Activated CD8-positive, alpha-beta memory T cell treated with anti-CD3 and anti-CD28 coated beads, Interleukin-2, amount 50 U/mL, for 24 hours (primary cell): Measurements from ENCODE around the gene PIWIL1.

ENCODE experiments used
- DNase-seq: peaks from one replicate; pipeline ENCODE4 v3.0.0-alpha.2; 2020; ENCODE audit errors: extremely low read depth

PIWIL1 gene

DNA sequence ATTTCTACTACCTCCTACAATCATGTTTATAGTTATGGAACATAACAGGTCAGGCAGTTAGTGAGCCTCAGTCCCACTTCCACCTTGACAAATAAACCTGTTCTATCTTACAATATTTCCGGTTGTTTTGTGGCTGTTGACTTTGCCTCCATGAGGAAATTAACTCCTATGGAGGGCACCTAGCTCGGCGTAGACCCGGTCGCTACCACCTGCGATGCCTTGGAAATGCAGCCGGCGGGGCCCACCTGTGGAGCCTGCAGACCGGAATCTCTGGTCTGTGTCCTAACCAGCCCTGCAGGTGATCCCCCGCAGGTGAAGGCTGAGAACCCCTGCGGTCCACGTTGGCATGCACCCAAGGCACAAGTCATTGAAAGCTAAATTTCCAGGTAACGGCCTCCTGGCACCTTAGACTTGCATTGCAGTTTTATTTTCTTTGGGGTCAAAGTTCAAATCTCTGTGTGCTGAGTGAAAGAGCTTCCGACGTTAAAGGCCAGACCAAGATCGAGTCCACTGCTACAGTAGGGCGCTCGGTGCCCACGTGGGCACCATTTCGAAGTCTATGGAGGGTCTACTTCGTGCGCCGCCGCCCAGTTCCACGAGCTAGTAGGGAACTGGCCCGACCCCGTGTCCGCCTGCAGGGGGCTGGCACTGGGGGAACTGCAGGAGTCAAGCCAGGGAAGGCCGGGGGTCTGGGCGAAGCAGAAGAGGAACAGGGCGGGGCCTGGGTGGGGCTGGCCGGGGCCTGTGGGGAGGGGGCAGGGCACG, 782 bp upstream of the PIWIL1 start:
- no peak for DNase-seq

DNA sequence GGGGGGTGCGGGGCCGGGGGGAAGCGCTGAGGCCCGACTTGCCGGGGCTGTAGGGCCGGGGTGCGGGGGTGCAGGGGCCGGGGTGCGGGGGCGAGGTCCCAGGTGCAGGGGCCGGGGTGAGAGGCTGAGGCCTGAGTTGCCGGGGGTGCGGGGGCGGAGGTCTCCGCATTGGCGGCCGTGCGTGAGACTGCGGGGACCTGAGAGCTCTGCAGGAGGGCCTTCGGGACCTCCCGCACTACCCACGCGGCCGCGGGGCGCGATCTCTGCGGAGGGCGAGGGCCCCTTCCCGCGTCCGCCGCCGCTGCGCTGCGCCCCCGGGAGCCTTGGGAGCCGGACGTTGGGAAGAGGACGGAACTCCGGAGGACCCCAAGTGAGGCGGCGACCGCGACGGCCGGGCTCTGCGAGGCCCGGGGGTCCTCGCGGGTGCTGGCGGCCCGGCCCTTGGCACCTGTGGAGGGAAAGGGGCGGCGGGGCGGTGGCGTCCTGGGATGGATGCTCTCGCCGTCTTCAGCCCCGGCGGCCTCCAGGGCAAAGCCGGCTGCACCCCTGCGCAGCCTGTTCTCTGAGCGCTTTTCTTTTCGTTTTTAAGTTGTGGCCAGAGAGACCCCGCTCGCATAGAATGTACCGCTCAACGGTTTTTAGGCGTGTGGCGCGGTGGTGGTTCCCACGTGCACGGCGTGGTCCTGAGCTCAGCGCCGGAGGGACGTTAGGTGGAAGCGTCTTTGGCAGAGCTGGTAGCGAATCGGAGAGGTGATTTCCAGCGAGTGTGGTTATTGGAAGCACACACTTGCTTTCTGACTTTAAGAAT, 1.3 kb downstream of the PIWIL1 start:
- DNase-seq, result no peak

DNA sequence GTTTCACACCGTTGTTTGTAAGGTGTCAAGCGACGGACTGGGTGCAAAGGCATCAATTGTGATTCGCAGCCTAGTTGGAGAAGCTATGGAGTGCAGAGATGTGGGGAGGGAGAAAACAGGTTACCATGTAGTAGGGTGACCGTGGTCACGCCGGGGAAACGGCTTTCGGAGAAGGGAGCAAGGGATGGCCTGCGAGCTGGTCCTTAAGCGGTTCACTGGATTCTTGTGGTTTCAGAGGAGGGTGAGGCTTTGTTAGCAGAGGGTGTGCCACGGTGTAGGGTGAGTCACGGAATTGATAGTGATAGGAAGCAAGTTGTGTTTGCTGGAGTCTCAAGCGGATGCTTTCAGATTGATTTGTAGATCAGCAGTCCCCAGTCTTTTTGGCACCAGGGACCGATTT, 2.3 kb downstream of the PIWIL1 start:
- no peak for DNase-seq

GRCh38 chr12:130342442-130342841, 4.8 kb downstream of the PIWIL1 start:
- no peak for DNase-seq

DNA sequence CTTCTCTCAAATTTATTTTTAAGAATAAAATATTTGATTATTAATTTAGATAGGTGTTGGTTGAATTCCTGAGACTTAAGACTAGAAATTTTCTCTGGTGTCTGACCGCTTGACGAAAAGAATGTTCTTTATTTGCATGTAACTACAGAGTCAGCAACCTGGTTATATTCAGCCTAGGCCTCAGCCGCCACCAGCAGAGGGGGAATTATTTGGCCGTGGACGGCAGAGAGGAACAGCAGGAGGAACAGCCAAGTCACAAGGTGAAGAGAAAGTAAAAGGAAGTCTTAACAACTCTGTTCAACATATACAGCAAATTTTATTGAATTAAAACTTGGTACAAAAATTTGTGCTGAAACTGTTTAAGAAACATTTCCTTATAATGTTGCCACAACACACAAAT, 5.2 kb downstream of the PIWIL1 start:
- no peak for DNase-seq

DNA sequence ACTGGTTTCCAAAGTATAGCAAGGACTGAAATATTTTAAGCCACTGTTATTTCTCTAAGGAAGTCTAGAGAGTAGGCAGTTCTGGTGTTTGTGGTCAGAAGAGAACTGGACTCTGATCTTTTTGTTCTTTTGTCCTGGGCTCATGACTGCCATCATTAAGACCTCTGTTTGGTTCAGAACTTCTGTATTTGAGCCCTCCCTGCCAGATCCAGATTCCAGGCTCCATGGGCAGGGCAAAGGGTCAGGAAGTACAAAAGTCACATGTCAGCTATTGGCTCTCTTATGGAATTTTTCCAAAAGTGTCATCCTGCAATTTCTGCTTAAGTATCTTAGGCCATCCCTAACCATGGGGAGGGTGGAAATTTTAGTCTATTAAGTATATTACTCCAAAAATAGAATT, 6.8 kb downstream of the PIWIL1 start:
- DNase-seq, result no peak

DNA sequence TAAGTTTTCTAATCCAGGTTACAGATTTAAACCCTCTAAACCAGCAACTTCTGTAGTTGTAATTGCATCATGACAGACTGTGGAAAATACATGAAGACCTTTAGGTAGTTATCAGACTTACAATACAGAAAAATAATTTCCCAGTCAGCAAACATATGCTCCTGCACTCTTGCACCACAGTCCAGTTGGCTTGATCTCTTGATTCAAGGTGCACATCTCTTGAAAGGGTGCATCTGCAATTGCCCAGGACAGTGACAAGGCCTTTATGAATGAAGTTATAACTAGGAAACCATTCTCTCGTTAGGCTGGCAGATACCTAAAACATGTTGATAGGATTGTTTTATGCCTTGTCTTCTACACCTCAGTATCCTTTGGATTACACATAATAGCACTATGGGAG, 7.6 kb downstream of the PIWIL1 start:
- no peak for DNase-seq

DNA sequence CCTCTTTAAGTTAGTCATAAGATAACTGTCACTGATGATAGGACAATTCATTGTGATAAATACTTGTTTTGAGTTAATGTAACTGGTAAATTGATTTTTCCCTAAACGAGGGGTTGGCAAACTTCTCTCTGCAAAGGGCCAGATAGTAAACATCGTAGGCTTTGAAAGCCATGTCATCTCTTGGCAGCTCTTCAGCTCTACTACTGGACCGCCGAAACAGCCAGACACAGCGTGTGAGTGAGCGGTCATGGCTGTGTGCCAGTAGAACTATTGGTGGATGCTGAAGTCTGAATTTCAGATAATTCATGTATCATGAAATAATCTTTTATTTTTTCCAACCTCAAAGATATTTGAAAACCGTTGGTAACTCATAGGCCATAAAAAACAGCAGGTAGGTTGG, 9.9 kb downstream of the PIWIL1 start:
- no peak for DNase-seq

- DNase-seq, result no peak
Measured at GRCh38 chr12:130350715-130351114, 13.0 kb downstream of the PIWIL1 start.

DNA sequence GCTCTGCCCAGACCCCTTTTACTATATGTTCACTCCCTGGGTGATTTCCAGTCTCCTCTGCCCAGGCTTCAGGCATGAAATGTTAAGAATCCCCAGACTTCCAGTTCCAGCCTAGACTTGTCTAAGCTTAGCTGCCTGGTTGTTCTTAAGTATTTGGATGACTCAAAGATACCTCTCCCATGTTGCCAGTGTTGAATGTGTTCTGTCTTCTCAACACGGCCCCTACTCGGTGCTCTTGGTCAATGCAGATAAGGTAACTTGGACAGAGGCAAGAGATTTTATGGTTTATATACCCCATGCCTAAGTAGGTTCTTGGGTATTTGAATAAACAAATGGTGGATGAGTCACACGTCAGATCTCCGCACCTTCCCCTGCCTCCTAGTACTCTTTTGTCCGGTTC, 13.6 kb downstream of the PIWIL1 start:
- no peak for DNase-seq

DNA sequence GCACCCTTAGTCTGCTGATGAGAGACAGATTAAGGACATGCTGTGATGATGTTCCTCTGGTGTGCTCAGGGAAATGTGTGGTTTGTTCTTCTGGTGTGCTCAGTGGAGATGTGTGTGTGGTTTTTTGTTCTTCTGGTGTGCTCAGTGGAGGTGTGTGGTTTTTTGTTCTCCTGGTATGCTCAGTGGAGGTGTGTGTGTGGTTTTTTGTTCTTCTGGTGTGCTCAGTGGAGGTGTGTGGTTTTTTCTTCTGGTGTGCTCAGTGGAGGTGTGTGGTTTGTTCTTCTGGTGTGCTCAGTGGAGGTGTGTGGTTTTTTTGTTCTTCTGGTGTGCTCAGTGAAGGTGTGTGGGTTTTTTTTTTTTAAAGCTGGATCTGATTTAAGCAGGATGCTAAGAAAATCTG, 15.4 kb downstream of the PIWIL1 start:
- DNase-seq, result no peak

DNA sequence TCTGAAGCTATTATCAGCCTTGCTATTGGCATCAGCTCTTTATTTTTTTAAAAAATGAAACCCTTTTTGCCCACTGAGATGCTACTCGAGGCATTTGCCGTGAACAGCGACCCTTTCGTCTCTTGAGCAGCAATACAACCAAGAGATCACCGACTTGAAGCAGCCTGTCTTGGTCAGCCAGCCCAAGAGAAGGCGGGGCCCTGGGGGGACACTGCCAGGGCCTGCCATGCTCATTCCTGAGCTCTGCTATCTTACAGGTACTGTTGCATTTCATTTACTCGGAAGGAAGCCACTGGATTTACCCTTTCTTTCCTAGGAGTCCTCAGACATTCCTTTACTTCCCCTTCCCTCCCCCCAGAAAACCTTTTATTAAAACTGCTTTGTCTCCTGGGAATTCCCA, 16.7 kb downstream of the PIWIL1 start:
- no peak for DNase-seq

DNA sequence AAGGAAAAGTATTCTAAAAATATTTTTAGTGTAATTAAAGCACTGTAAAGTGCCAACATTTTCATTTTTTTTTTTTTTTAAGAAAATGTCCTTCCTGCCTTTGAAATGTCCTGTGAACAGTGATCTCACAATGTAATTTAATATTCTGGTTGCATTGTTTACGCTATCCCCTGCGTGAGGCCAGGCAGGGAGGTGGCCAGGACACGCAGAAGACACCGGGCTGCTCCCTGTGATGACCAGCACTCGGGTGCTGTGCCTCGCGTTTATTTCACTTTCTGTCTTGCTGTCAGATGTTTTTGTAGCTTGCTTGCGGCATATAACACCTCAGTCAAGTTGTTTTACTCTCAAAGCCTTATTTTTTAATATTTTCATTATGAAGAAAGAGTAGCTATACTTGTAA, 18.5 kb downstream of the PIWIL1 start:
- DNase-seq, result no peak

GRCh38 chr12:130357241-130357640, 19.6 kb downstream of the PIWIL1 start:
- no peak for DNase-seq

GRCh38 chr12:130357729-130358330, 20.1 kb downstream of the PIWIL1 start:
- no peak for DNase-seq

- no peak for DNase-seq
Measured at GRCh38 chr12:130362060-130362459, 24.4 kb downstream of the PIWIL1 start.

GRCh38 chr12:130364578-130364977, 26.9 kb downstream of the PIWIL1 start:
- no peak for DNase-seq

DNA sequence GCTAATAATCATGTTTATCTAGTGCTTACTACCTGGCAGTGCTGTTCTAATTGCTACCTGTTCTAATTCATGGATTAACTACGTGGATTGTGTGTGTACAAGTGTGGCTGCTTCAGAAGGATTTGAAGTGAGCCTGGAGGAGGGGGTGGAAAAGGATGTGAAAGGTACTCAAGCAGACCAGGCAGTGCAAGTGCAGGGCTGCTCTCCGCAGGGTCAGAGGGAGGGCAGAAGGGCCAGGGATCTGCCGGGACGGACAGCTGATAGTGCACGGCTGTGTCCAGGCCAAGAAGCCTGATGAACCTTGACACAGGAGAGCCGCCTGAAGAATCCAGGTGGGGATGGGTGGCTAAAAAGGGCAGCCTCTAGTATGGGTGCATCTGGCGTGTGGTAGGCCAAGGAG, 28.5 kb downstream of the PIWIL1 start:
- DNase-seq, result no peak

GRCh38 chr12:130367003-130367402, 29.3 kb downstream of the PIWIL1 start:
- DNase-seq, result no peak

DNA sequence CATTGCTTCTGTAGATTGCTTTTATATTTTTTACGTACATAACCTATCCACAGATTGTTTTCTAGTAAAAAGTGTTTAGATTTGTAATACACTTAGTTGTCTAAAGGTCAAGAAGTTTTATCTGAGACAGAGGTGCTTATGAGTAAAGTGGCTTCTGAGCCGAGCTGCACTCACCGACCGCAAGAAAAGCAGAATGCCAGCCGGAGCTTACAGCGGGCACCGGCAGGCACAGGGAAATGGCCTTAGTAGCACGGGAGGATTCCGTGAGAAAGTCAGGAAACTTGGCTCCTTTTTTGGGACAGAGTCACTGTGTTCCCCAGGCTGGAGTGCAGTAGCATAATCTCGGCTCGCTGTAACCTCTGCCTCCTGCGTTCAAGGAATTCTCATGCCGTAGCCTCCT, 29.8 kb downstream of the PIWIL1 start:
- no peak for DNase-seq

- no peak for DNase-seq
Measured at GRCh38 chr12:130369816-130370215, 32.1 kb downstream of the PIWIL1 start.

- DNase-seq, result no peak
Measured at GRCh38 chr12:130371296-130371695, 33.6 kb downstream of the PIWIL1 start.

- no peak for DNase-seq
Measured at GRCh38 chr12:130372936-130373335, 35.2 kb downstream of the PIWIL1 start.
